ENCODE data around the gene DOK4.
A peak's percentile ranks its signal among the peaks of the same experiment; 100 is the strongest.

DOK4 gene

DNA sequence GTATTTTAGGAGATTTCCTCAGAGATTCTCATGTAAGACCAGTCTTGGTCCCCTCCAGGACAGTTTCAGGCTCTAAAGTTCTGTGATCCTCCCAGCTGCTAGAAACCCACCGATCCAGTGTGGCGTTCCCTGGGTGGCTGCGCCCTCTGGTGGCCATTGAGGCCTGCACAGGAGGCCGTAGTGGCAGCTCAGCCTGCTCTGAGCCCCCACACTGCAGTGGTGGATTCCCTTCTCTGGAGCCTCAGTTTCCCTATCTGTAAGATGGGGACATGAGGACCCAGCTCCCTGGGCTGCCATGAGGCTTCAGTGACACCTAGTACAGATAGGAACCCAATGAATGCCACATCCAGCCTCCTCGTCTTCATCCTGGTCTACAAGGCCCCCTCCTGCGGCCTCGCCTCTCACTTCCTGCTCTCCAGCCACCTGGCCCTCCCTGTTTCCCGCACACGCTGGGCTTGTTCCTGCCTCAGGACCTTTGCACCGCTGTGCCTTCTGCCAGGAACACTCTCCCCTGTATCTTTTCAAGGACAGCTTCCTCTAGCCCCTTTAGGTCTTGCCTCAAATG, 33.6 kb upstream of the DOK4 start:
- peak; percentile 67 for DNase-seq (ENCODE audit: low read depth in 1 of 2, low spot score in 1 of 2)

GRCh38 chr16:57518922-57519321, 32.6 kb upstream of the DOK4 start:
- DNase-seq (ENCODE audit: low read depth in 1 of 2, low spot score in 1 of 2), result no peak

DNA sequence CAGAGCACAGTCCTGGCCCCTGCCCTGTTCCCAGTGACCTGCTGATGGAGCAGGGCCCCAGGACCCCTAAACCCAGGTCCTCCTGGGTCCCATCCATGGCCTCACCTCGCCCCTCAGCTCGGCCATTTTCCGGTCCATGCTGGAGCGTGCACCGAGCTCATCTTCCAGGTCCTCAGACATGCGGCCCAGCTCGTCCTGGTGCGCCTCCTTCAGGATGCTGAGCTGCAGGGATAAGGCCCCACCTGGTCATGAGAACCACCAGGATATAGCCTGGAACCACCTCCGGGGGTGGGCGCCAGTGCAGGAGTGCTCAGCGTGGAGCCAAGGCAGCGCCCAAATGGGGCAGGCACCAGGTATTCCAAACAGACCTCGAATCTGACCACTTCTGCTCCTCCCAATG, 32.2 kb upstream of the DOK4 start:
- DNase-seq (ENCODE audit: low read depth in 1 of 2, low spot score in 1 of 2), result no peak

GRCh38 chr16:57517397-57518367, 31.4 kb upstream of the DOK4 start:
- DNase-seq (ENCODE audit: low read depth in 1 of 2, low spot score in 1 of 2), result no peak

DNA sequence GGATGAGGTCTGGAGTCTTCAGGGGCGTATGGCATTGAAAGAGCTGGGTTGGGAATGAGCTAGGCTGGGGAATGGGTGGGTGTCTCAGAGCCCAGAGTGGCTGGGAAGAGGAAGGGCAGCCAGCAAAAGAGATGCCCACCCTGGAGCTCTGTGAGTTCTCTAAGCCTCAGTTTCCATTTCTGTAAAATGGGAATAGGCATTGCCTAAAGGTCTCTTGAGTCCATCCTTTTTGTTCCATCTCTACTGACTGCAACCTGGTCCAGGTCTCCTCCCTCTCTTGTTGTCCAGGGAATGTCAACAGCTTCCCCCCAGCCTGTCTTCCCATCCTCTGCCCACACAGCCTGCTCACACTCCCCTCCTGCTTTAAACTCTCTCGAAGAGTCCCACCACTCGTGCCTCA, 30.5 kb upstream of the DOK4 start:
- no peak for DNase-seq (ENCODE audit: low read depth in 1 of 2, low spot score in 1 of 2)

GRCh38 chr16:57516176-57516725, 30.0 kb upstream of the DOK4 start:
- DNase-seq (ENCODE audit: low read depth in 1 of 2, low spot score in 1 of 2), result no peak

DNA sequence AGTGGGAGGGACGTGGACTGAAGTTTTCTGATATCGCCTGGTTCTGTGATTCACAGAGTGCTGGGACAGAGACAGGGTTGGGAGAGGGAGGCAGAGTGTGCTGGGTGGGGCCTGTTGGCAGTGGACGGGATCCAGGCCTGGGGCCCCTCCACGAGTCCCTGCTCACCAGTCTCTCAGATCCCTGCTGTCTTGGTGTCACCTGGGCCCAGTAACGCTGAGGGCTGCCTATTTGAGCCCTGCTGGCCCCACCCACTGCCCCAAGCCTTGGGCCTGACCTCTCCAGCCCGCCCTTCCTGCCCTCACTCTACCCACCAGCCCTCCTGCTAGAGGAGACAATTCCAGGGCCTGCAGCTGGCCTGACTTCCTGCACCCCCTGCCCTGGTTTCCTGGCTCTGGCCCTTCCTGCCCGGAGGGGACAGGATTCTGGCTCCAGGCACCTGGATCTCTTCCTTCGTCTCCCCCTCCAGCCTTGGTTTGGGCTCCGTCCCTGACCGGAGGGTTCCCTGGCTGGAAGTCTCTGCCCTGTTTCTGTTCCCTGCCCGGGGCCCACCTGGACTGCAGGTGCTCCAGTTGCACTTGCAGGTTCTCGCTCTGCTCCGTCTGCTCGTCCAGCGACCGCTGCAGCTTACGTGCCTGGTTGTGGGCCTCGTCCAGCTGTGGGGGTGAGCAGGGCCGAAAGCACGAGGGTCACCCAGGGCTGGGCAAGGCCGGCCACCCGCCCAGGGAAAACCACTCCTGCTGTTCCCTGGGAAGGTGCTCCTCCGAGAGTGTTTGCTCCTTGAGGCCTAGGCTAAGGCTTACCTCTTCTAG, 28.7 kb upstream of the DOK4 start:
- DNase-seq (ENCODE audit: low read depth in 1 of 2, low spot score in 1 of 2), result no peak

DNA sequence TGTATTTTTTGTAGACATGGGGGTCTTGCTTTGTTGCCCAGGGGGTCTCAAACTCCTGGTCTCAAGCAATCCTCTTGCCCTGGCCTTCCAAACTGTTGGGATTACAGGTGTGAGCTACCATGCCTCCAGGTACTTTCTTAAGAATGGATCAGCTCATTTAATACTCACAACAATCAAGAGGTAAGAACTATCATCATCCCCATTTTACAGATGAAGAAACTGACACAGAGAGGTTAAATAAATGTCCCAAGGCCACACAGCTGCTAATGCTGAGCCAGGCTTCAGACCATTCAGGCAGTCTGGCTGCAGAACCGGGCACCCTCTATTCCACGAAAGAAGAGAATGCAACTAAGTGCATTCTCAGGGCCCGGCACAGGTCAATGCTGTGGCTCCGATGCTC, 28.1 kb upstream of the DOK4 start:
- no peak for DNase-seq (ENCODE audit: low read depth in 1 of 2, low spot score in 1 of 2)

- no peak for DNase-seq (ENCODE audit: low read depth in 1 of 2, low spot score in 1 of 2)
These were observed 27.2 kb upstream of the DOK4 start for GRCh38 chr16:57513371-57514102.

DNA sequence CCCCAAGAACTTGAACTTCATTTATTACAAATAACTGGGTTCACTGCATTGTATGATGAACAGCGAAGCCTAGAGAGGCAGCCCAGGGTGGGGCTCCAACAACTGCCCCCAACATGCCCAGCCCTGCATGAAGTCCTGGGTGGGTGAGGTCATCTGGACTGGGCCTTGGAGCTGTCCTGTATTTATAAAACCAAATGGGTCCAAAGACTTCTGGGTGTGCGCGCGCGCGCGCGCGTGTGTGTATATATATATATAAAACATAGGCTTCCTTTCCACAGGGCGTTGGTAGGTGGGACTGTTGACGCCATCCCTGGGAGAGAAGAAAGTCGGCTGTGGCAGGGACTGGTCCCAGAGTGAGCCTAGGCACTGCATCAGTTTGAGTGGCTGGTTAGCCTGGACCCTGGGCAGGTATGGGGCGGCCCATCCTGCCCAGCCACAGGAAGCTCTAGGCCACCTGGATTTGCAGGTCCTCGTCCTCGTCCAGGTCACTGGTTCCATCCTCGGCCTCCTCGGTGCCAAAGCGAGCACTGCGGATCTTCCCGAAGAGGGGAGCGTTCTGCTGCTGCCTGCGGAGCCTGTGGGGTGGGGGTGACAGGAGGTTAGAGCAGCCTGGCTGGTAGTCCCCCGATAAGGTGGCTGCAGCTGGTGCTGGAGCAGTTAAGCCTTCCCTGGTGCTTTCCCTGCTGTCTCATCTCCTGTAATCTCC, 26.2 kb upstream of the DOK4 start:
- no peak for DNase-seq (ENCODE audit: low read depth in 1 of 2, low spot score in 1 of 2)

DNA sequence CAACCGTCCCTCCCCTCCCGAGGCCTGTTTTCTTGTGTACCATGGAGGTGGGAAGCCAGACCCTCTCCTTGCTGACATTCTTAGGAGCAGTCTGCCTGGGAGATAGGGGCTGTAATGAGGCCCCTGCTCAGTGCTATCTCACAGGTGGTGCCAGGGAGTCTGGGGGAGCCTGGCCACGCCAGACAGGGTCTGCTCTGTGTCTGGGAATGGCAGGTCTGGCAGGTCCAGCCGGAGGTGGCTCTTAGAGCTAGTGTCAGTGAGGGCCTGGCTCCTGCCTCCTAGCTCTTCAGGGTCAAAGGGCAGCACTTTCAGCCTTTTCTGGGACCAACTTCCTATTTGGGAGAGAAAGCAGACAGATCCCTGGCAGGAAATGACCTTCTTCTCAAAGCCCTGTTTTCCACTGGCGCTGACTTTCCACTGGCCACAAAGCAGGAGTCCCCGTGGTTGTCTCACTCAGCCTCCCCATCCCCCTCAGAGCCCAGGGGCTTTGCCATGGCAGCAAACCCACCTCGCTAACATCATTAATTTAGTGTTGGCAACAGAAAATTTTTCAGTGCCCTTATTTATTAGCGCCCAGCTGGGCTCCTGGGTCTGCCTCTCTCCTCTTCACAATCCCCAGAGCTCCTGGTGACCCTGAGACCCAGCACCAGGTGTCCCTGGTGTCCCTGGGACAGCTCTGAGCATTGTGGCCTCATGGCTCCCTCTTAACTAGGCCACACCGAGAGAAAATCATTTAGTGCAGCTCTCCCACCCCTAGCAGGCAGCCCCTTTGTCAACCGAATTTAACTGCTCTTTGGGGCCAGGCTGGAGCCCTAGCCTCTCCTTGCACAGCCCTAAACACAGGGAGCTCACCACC, 24.0 kb upstream of the DOK4 start:
- DNase-seq (ENCODE audit: low read depth in 1 of 2, low spot score in 1 of 2), result no peak

DNA sequence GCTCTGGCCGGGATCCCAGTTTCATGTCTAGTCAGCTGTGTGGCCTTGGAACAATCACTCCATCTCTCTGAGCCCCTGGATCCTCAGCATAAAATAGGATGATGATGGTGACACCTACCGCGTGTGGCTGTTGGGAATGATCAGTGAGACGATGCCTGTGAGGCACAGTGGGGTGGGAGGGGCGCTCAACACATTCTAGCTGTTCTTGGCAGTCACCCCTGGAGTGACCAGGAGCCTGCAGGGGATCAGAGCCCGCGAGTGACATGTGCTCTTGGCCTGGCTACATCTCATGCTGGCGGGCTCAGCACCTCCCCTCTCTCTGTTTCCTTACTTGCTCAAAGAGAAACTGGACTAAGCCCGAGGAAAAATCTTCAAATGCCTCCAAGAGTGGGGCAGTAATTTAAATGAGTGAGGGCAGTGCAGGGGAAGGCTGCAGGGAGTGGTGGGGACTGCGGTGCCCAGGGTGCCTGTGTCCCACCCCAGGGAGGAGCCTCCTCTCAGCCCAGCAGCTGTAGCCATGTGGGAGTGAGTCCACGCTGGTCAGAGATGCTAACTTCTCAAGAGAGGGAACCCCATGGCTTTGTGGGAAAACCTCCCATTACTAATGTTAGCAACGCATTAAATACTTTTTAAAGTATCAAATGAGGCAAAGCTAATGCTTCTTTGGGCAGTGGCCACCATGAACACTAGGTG, 23.1 kb upstream of the DOK4 start:
- no peak for DNase-seq (ENCODE audit: low read depth in 1 of 2, low spot score in 1 of 2)

- DNase-seq (ENCODE audit: low read depth in 1 of 2, low spot score in 1 of 2), result no peak
These were observed 21.7 kb upstream of the DOK4 start for GRCh38 chr16:57508035-57508425.

DNA sequence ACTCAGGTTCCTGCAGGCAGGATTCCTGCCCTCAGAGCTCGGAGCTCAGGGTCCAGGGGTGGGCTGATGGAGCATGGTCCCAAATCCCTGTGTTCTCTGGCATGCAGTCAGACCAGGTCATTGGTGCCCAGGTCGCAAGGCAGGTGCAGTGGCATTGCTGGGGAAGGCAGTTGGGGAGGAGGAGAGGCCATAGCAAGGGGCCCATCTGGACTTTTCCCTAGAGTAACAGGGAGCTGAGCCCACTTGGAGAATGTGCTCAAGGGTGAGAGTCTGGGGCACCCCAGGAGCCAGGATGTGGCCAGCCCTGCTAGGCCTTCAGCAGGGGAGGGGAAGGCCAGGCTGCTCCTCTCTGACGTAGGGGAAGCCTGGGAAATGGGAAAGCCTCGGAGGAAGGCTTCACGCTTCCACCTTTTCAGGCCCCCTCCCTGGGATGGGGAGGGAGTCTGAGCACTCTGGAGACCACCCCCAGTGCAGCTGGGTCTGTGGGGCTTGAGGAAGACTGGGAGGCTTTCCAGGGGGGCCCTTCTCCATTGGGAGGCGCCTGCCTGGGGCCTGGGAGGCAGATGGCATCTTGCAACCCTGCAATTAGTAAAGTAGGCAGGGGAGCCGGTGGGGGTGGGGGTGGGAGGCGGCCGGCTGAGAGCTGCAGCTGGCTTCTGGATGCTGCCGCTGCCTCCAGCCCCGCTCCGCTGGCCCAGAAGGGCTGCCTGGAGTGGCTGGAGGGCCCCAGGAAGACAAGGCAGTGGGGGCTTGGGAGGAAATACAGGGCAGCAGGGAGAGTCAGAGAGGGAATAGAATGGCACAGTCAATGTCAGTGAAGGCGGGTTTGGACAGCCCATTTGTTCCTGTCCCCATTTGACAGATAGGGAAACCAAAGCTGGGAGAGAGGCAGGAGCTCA, 21.1 kb upstream of the DOK4 start:
- no peak for DNase-seq (ENCODE audit: low read depth in 1 of 2, low spot score in 1 of 2)

- DNase-seq (ENCODE audit: low read depth in 1 of 2, low spot score in 1 of 2), result no peak
These were observed 18.9 kb upstream of the DOK4 start for GRCh38 chr16:57505169-57505568.

GRCh38 chr16:57504491-57504890, 18.2 kb upstream of the DOK4 start:
- no peak for DNase-seq (ENCODE audit: low read depth in 1 of 2, low spot score in 1 of 2)

GRCh38 chr16:57504001-57504400, 17.7 kb upstream of the DOK4 start:
- DNase-seq (ENCODE audit: low read depth in 1 of 2, low spot score in 1 of 2), result no peak

DNA sequence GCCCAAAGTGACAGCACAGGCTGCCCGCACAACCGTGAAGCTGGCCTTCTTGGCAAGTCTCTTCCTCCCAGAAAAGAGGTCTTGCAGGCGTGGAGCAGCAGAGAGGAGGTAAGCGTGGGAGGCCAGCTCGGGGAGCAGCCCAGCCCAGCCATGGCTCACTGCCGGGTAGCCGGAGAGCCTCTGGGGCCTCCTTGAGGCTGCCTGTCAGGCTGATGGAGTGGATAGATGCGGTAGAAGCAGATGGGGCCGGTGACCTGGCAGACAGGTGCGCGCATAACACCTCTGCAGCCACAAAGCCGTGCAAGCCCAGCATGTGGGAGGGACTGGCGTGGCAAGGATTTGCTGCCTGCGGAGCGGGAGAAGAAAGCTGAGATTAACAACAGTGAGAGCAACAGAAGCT, 17.1 kb upstream of the DOK4 start:
- DNase-seq (ENCODE audit: low read depth in 1 of 2, low spot score in 1 of 2), result no peak
